Aorta (tissue), 5 donors: ENCODE measurements around the gene SGCG. TPM values are rescaled to one million over a fixed set of nuclear protein-coding genes. Genes with fewer than 3 reads are reported as not detected.
A peak's percentile ranks its signal among the peaks of the same experiment; 100 is the strongest.

Experiments
- ATAC-seq: fragments of 200-7000 bp; cut with Tn5 transposase; one replicate; pipeline ENCODE4 v1.9.1; 2022; ENCODE audit warnings: moderate library complexity; ENCODE audit not compliant: low FRiP score
- DNase-seq, 2 donors: peaks; one replicate each; pipeline ENCODE4 v3.0.0-alpha.2; 2020
- H3K27ac ChIP-seq, 2 donors: one replicate each; pipeline ENCODE4 v1.5.1; 2013; ENCODE audit warnings: low read length in 2 of 2, mild to moderate bottlenecking in 2 of 2, moderate library complexity in 2 of 2, control low read depth in 1 of 2, inconsistent platforms in 1 of 2, low read depth in 1 of 2
- H3K27me3 ChIP-seq, 2 donors: one replicate each; pipeline ENCODE4 v1.6.1; 2013; ENCODE audit warnings: control low read depth in 1 of 2, low read length in 1 of 2, mild to moderate bottlenecking in 1 of 2, moderate library complexity in 1 of 2; ENCODE audit not compliant: insufficient read depth in 2 of 2, control insufficient read depth in 1 of 2
- H3K36me3 ChIP-seq, 2 donors: one replicate each; pipeline ENCODE4 v1.6.1; 2013; ENCODE audit warnings: control low read depth in 1 of 2, low read length in 1 of 2, mild to moderate bottlenecking in 1 of 2; ENCODE audit not compliant: insufficient read depth in 2 of 2, control insufficient read depth in 1 of 2
- H3K4me1 ChIP-seq, 2 donors: one replicate each; pipeline ENCODE4 v1.6.1; 2013; ENCODE audit warnings: low read length in 2 of 2, control low read depth in 1 of 2, mild to moderate bottlenecking in 1 of 2, moderate library complexity in 1 of 2; ENCODE audit not compliant: insufficient read depth in 2 of 2, control insufficient read depth in 1 of 2
- H3K4me3 ChIP-seq, 2 donors: one replicate each; pipeline ENCODE4 v1.5.1; 2013; ENCODE audit warnings: low read length in 2 of 2, control low read depth in 1 of 2, mild to moderate bottlenecking in 1 of 2
- H3K9me3 ChIP-seq: one replicate; pipeline ENCODE4 v1.6.1; 2013; ENCODE audit warnings: mild to moderate bottlenecking, low read length; ENCODE audit not compliant: control insufficient read depth
- WGBS, 2 donors: extraction: QIAGEN DNeasy Blood & Tissue Kit; methylation state at CpG; one replicate each; pipeline ENCODE4 v1.1.7; 2013; 5-methylcytosine and 5-hydroxymethylcytosine counted together
- intact Hi-C, 2 donors: fragments of 100-400 bp; cut with DNase I; formaldehyde crosslinking; loops; one replicate each; pipeline versions ENCODE4 v1.14.2 to v1.15.0; 2022
- polyA plus RNA-seq, 2 donors: library from polyadenylated mRNA; stranded (reverse); fragments of 200-250 nt; gene quantifications; one replicate each; pipeline ENCODE4 v1.2.3, GENCODE V29; 2013
- total RNA-seq, 2 donors: library from RNA; stranded (reverse); fragmentation: NEBNext Ultra II Directional; extraction: Animal tissue kit (Norgen Biotek cat#: 25700); gene quantifications; one replicate each; pipeline ENCODE4 v1.2.1, GENCODE V29; 2021
- donor health status: healthy with polysubstance abuse.
- donor health status: Bipolar disorder and iron deficiency.
- donor health status: DM: no; HTN: no; CAD: no.
- donor health status: DM: no; HTN: no; CAD: no.
- donor health status: DM: yes; HTN: yes; CAD: no.

The SGCG gene
- total and polyA plus RNA-seq, 4 donors, result 1.4 to 4.3 (median 3.1) TPM

DNA sequence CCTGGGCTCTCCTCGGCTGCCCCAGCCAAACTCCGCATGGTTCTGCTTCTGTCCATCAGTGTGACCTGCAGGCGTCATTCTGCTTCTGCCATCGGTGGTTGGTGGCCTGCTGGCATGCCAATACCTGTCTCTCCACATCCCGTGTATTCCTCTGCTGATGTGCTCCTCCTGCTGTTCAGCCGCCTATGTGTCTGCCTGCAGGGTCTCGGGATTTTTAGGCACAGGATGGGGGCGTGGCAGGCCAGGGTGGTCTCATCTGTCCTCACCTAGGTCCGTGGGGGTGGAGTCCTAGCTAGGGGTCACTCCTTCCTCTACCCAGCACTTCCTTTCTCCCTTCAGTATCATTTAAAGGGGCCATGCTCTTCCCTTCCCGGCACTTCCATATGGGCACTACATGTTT, 33.0 kb upstream of the SGCG start:
- ATAC-seq (no peak), DNase-seq (no peak)
- Histone ChIP-seq H3K27ac (no peak overlapping the region), H3K4me3 (no peak overlapping the region), H3K4me1 (no peaks in the 10 kb centered on the region), H3K27me3 (no peaks in the 10 kb centered on the region), H3K9me3 (no peaks in the 10 kb centered on the region), H3K36me3 (no peaks in the 10 kb centered on the region)
- intact Hi-C loops, result no loop called here
- WGBS, 2 donors, result 86% methylated on average over 10 of the region's 10 CpGs

DNA sequence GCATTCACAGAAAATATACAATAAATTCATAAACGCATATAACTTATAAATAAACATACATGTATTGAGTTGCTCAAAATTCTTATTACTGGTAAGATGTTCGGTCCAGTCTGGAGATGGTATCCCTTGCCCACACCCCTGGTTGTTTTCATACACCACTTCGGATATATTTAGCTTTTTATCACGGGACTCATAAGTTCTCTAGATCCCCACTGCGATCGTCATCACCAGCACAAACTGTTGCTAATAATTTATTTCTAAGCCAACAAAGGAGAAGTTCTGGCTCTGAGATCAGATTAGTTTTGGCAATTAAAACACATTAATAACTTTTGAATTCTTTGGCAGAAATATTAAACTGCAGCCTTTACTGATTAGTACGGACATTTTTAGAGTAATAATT, 23.0 kb upstream of the SGCG start:
- Histone ChIP-seq H3K27me3 (no peaks in the 10 kb centered on the region), H3K27ac (no peak overlapping the region), H3K9me3 (no peaks in the 10 kb centered on the region), H3K36me3 (no peaks in the 10 kb centered on the region), H3K4me1 (no peaks in the 10 kb centered on the region), H3K4me3 (no peak overlapping the region)
- ATAC-seq, result no peak
- 3 to 13% methylated on average over 7 of the region's 7 CpGs for WGBS, 2 donors
- intact Hi-C loops, result no loop called here
- DNase-seq, result no peak

DNA sequence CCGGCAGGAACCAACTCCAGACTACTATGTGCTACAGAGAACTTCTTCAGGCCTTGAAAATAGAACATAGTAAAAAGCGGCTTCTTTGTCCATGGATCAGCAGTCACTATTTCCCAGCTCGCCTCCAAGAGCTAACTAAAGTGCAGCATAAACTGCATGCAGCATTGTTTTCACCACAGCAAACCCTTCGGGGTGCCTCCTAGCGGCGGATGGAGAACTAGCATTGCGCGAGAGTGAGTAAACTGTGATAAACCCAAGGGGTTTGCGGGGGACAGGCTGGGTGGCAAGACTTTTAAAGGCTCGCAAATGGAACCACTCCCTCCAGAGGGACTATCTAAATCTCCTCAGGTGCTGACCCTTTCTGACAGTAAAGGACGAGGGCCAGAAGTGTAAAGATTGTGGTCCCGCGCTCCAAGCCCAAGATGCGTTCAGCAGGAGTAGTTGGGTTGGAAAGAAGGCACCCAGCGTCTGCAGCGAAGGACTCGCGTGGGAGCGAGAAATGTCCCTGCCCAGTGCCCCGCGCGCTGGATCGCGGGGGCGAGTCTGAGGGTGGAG, 21.5 kb upstream of the SGCG start:
- H3K4me1 ChIP-seq, result no peaks in the 10 kb centered on the region

DNA sequence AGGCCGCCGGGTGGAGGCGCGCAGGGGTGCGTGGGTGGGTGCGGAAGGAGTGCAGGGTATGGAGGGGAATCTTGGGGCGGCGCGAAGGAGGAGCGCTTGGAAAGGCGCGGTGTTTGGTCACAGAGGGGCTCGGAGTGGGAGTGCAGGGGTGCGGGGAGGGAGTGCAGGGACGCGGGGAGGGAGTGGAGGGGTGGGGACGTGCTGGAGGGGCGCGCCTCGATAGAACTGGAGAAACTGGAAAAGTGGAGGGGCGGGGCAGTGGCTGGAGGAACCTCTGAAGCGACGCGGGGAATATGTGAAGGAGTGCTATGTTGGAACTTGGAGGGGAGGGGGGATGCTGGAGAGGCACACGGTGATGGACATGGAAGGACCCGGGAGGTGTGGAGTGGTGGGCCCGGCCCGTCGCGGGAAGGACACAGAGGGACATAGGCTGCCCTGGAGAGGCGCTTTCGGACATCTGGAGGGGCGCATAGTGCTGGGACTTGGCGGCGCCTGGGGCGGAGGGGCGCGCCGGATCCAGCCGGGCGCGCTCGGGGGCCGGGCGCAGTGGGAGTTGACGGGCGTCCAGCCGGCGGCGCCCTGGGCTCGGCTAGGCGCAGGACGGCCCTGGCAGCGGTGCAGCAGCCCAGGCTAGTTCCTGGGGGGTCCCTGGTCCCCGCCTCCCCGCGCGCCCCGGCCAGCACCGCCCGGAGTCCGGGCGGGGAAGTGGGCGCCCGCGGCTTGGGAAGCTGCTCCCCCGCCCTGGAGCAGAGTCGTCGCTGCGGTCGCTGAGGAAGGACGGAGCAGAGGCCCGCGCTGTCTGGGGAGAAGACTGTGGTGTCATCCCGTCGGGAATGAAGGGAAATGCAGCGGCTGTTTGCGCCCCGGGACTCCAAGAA, 20.8 kb upstream of the SGCG start:
- intact Hi-C loops, result loop anchor here in 1 of 2 donors (10.0 kb wide), 1 partner anchor 155 kb away; no protein-coding TSS in a partner anchor
- peak; percentile 54 for ATAC-seq
- no peaks in the 10 kb centered on the region for H3K36me3 ChIP-seq
- no peaks in the 10 kb centered on the region for H3K4me1 ChIP-seq
- H3K27me3 ChIP-seq, result no peaks in the 10 kb centered on the region
- peak overlapping the region in 1 of 2 donors; percentile 58 for H3K4me3 ChIP-seq
- no peaks in the 10 kb centered on the region for H3K9me3 ChIP-seq
- WGBS, 2 donors, result 0 to 1% methylated on average over 55 to 79 of the region's 79 CpGs
- peak in 1 of 2 donors; percentile 78 for DNase-seq
- H3K27ac ChIP-seq, result no peak overlapping the region

More for the DNA sequence above, 21.5 kb upstream of the SGCG start:
- DNase-seq, result peak; percentile 66 to 81
- no peaks in the 10 kb centered on the region for H3K36me3 ChIP-seq
- no peaks in the 10 kb centered on the region for H3K27me3 ChIP-seq
- peak overlapping the region in 1 of 2 donors; percentile 58 for H3K4me3 ChIP-seq
- peak; percentile 72 for ATAC-seq
- no peak overlapping the region for H3K27ac ChIP-seq
- H3K9me3 ChIP-seq, result no peaks in the 10 kb centered on the region
- intact Hi-C loops, result no loop called here
- 7% methylated on average over 25 of the region's 25 CpGs for WGBS, 2 donors

DNA sequence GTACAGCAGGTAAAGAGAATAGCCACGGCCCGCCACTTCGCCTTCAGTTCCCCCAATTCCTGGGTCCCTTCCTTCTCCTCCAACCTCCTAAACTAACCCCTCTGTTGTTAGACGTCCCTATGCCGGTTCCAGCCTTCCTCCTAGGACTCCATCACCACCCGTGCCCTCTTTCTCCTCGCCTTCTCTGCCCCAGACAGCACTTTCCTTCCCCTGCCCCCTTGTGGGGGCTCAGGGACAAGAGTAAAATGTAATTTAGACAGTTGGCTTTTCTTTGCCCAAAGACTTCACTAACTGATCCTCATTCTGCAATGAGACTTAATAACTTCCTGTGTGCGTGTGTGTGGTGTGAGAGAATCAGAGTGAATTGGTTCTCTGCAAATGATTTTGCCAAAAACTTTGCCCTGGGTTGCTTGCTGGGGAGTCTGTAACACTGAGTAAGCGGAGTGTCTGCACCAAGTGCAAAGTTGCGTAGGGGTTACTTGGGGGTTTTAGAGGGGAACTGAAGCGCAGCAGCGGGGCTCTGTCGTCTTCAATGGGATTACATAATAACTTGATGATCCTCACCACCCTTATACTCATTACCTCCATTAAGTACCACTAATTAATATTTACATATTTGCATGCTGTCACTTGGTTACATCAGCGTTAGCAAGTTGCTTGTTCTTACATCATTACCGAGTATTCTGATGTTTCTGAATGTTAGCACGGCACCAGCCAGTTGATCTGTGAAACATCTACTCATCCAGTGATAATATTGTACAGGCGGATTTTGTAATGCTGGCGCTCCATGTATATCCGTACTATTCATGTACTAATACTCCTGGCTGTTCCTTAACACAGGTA, 19.9 kb upstream of the SGCG start:
- H3K4me3 ChIP-seq, result peak overlapping the region in 1 of 2 donors; percentile 58
- WGBS, 2 donors, result 19 to 38% methylated on average over 19 of the region's 19 CpGs
- H3K9me3 ChIP-seq, result no peaks in the 10 kb centered on the region
- H3K36me3 ChIP-seq, result no peaks in the 10 kb centered on the region
- H3K4me1 ChIP-seq, result no peaks in the 10 kb centered on the region
- no peak overlapping the region for H3K27ac ChIP-seq
- no peaks in the 10 kb centered on the region for H3K27me3 ChIP-seq
- peak; percentile 44 for ATAC-seq
- intact Hi-C loops, result loop anchor here in 1 of 2 donors (10.0 kb wide), 1 partner anchor 154 kb away; no protein-coding TSS in a partner anchor
- DNase-seq, result no peak

DNA sequence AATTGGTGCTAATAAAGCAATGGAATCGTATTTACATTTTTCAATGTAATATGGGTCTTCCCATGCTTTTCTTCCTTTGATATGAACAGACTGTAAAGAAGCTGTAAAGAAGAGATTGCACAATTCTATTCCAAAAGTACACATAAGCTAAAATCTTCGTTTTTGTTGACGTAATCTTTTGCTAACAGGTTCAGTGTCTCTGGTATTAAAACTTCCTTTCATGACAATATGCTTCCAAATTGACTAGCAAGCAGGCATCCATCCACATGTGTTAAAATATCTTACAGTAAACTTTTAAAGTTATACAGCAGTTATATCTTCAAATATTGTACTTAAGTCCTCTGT, 19.3 kb upstream of the SGCG start:
- H3K4me3 ChIP-seq, result no peak overlapping the region
- H3K36me3 ChIP-seq, result no peaks in the 10 kb centered on the region

DNA sequence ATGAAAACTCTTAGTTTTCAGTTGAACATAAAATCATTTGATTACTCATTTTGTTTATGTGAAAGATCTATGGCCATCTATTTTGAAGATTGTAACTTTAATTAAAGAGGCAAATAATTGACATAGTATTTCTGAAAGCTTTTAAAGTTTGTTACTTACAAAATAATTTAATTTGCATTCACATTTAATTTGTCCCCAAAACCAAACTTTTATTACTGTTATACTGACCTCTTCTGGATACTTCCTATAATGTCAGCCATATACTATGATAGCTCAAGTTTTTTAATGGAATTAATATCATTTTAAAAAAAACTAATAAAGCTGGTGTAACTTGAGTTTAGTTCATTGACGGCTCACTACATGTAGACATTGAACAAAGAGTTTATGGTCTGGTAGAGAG, 4.9 kb upstream of the SGCG start:
- Histone ChIP-seq H3K4me1 (no peaks in the 10 kb centered on the region), H3K27me3 (no peaks in the 10 kb centered on the region), H3K27ac (no peak overlapping the region), H3K36me3 (no peaks in the 10 kb centered on the region), H3K4me3 (no peak overlapping the region), H3K9me3 (peaks cover 2% of the 10 kb centered on the region)
- DNase-seq (no peak), ATAC-seq (no peak)
- WGBS, 2 donors, result 0 to 56% methylated on average over 1 of the region's 1 CpG
- intact Hi-C loops, result no loop called here

More for the DNA sequence above, 19.3 kb upstream of the SGCG start:
- Histone ChIP-seq H3K4me1 (no peaks in the 10 kb centered on the region), H3K27me3 (no peaks in the 10 kb centered on the region), H3K9me3 (no peaks in the 10 kb centered on the region), H3K27ac (no peak overlapping the region)
- intact Hi-C loops, result loop anchor here in 1 of 2 donors (10.0 kb wide), 1 partner anchor 153 kb away; no protein-coding TSS in a partner anchor
- WGBS, 2 donors, result 61 to 78% methylated on average over 3 of the region's 3 CpGs
- DNase-seq (no peak), ATAC-seq (no peak)

DNA sequence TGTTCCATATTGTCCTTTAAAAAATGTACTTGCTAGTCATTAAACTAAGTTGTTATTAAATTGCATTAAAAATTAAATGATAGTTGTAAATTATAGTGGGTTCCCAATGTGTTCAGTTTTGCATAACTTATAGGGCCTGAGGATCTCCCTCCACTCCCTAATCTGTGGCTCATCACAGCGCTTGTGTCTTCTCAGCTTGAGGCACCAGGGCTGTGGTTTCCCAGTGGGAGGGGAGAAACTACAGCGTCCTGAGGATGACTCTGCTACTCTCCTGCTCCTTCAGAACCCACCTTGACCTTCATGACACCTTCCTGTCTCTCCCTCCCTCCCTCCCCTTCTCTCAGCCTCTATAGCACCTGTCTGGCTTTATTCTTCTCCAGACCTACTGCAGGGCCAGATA, 1.4 kb downstream of the SGCG start:
- Histone ChIP-seq H3K36me3 (no peaks in the 10 kb centered on the region), H3K27ac (no peak overlapping the region), H3K9me3 (no peaks in the 10 kb centered on the region), H3K27me3 (no peaks in the 10 kb centered on the region), H3K4me3 (no peak overlapping the region), H3K4me1 (no peaks in the 10 kb centered on the region)
- no peak for DNase-seq
- 91 to 94% methylated on average over 2 of the region's 2 CpGs for WGBS, 2 donors
- intact Hi-C loops, result no loop called here
- ATAC-seq, result no peak
